MM.1S (cell line): ENCODE data around the gene HECW1.

Experiments
- CTCF ChIP-seq: fragments of 300-600 bp; sonication (generic); IDR thresholded peaks from 2 replicates; pipeline ENCODE4 v1.5.1; 2016; ENCODE audit warnings: antibody characterized with exemption, low read length, mixed read lengths
- EZH2 ChIP-seq: fragments of 300-600 bp; sonication (generic); optimal IDR thresholded peaks from 2 replicates; pipeline ENCODE3; 2017; ENCODE audit warnings: low read depth, mild to moderate bottlenecking, antibody characterized with exemption, low read length, mixed read lengths
- EZH2phosphoT487 ChIP-seq: fragments of 300-600 bp; sonication (generic); IDR thresholded peaks from 2 replicates; pipeline ENCODE4 v1.6.1; 2018; ENCODE audit warnings: antibody characterized with exemption, low read length

- TF ChIP-seq CTCF: no peak
- no peak for TF ChIP-seq EZH2
- no peak for TF ChIP-seq EZH2phosphoT487
Measured at GRCh38 chr7:43099750-43100149, 12.7 kb upstream of the HECW1 start.
